Caco-2 (cell line): ENCODE results near the gene LRRC2. TPM values are rescaled to one million over a fixed set of nuclear protein-coding genes. Genes with fewer than 3 reads are reported as not detected.

Experiments used
- BruUV-seq: library from RNA; stranded (reverse); fragments of 400-500 nt; replicated peaks from 2 replicates; lab custom pipeline; 2021; lab: Mats Ljungman, UMichigan
- CTCF ChIA-PET: fragments of 300-600 bp; sonication (Branson Sonifier 250); formaldehyde crosslinking; loops from one replicate; lab custom pipeline; 2022; ENCODE audit warnings: antibody characterized with exemption; lab: Charles Lee
- POLR2A ChIA-PET: fragments of 300-600 bp; sonication (Branson Sonifier 250); formaldehyde crosslinking; loops from one replicate; lab custom pipeline; 2022; ENCODE audit warnings: antibody characterized with exemption; lab: Charles Lee
- DNase-seq, 2 experiments: peaks; one replicate each; pipeline versions ENCODE4 v3.0.0 to v3.0.0-alpha.2; 2020 to 2022
- H3K27me3 ChIP-seq: replicated peaks from 2 replicates; pipeline ENCODE4 v1.6.0; 2011; ENCODE audit warnings: low read length; ENCODE audit not compliant: control insufficient read depth, insufficient read depth
- H3K36me3 ChIP-seq: 2 replicates; pipeline ENCODE4 v1.5.1; 2011; ENCODE audit warnings: low read length; ENCODE audit not compliant: control insufficient read depth, insufficient read depth
- H3K4me1 ChIP-seq: fragments of 250-450 bp; sonication (Bioruptor Pico); 2 replicates; pipeline ENCODE4 v1.5.1; 2020; ENCODE audit warnings: mild to moderate bottlenecking
- H3K4me3 ChIP-seq: 2 replicates; pipeline ENCODE4 v1.5.1; 2011; ENCODE audit warnings: low read depth, mild to moderate bottlenecking, control low read depth, low read length
- H3K9me3 ChIP-seq: fragments of 250-450 bp; sonication (Bioruptor Pico); 2 replicates; pipeline ENCODE4 v1.5.1; 2020; ENCODE audit warnings: mild to moderate bottlenecking, moderate library complexity
- H3K27ac Mint-ChIP-seq: one replicate; pipeline ENCODE4 v1.8.0; 2022; ENCODE audit warnings: mixed read lengths; ENCODE audit not compliant: unreplicated experiment
- H3K27me3 Mint-ChIP-seq: one replicate; pipeline ENCODE4 v1.8.0; 2022; ENCODE audit warnings: mixed read lengths; ENCODE audit not compliant: insufficient read depth, unreplicated experiment
- H3K36me3 Mint-ChIP-seq: one replicate; pipeline ENCODE4 v1.8.0; 2022; ENCODE audit warnings: mild to moderate bottlenecking, mixed read lengths; ENCODE audit not compliant: insufficient read depth, unreplicated experiment
- H3K4me1 Mint-ChIP-seq: one replicate; pipeline ENCODE4 v1.8.0; 2022; ENCODE audit warnings: low read depth, mixed read lengths; ENCODE audit not compliant: unreplicated experiment
- H3K4me3 Mint-ChIP-seq: one replicate; pipeline ENCODE4 v1.8.0; 2022; ENCODE audit warnings: mild to moderate bottlenecking, moderate library complexity, mixed read lengths; ENCODE audit not compliant: unreplicated experiment
- H3K9me3 Mint-ChIP-seq: one replicate; pipeline ENCODE4 v1.8.0; 2022; ENCODE audit warnings: mixed read lengths; ENCODE audit not compliant: unreplicated experiment
- CTCF ChIP-seq, 2 experiments: fragments of 200-600 bp in 1 of 2; IDR thresholded peaks; 1 replicate in 1 of 2; 2 replicates in 1 of 2; pipeline versions ENCODE4 v1.5.1 to v1.8.0; 2011 to 2022; ENCODE audit warnings: antibody characterized with exemption in 1 of 2, control low read depth in 1 of 2, inconsistent platforms in 1 of 2, low read depth in 1 of 2, low read length in 1 of 2, mild to moderate bottlenecking in 1 of 2, moderate library complexity in 1 of 2; ENCODE audit not compliant: insufficient read depth in 1 of 2, severe bottlenecking in 1 of 2, unreplicated experiment in 1 of 2
- intact Hi-C: fragments of 100-400 bp; cut with micrococcal nuclease; formaldehyde crosslinking; loops from one replicate; pipeline ENCODE4 v1.10.0; 2022; ENCODE audit not compliant: unreplicated experiment
- total RNA-seq: library from RNA; stranded (reverse); gene quantifications from 2 replicates; pipeline ENCODE4 v1.2.3, GENCODE V29; 2022

Gene LRRC2
- total RNA-seq, 1 experiment from 2014 or later, result 0.27 TPM

DNA sequence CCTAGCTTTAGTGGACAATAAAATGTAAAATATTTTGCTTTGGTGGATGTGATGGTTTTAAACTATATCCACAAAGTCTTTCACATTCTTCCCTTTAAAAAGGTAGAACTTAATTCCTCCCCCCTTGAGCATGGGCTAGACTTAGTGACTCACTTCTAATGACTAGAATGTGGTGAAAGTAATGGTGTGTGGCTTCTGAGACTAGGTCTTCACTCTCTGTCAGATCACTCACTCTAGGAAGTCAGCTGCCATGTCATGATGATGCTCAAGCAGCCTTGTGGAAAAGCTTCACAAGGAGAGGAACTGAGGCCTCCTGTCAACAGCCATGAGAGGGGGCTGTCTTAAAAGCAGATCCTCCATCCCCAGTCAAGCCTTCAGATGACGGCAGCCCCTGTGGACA, 4.2 kb downstream of the LRRC2 start:
- no peaks in the 10 kb centered on the region for H3K9me3 Mint-ChIP-seq
- H3K27ac Mint-ChIP-seq, result no peak overlapping the region
- Histone ChIP-seq H3K9me3 (no peaks in the 10 kb centered on the region), H3K4me1 (peaks cover 14% of the 10 kb centered on the region; the same call in 1 of the 2 replicates), H3K4me3 (no peak overlapping the region), H3K36me3 (no peaks in the 10 kb centered on the region), H3K27me3 (no peaks in the 10 kb centered on the region)
- H3K27me3 Mint-ChIP-seq, result no peaks in the 10 kb centered on the region
- no peak overlapping the region for H3K4me3 Mint-ChIP-seq
- no peak for DNase-seq
- CTCF ChIA-PET, result no interaction called here
- no peaks in the 10 kb centered on the region for H3K36me3 Mint-ChIP-seq
- no peak for TF ChIP-seq CTCF (IDR thresholded peaks at IDR 0.05; ENCODE audit: insufficient read depth in 1 of 2, low read depth in 1 of 2, low read length in 1 of 2, severe bottlenecking in 1 of 2, unreplicated experiment in 1 of 2)
- POLR2A ChIA-PET, result no interaction called here
- intact Hi-C loops, result no loop called here
- no TSS peak for BruUV-seq
- peaks cover 6% of the 10 kb centered on the region for H3K4me1 Mint-ChIP-seq

GRCh38 chr3:46561511-46561910, 4.6 kb downstream of the LRRC2 start:
- no peaks in the 10 kb centered on the region for H3K9me3 Mint-ChIP-seq
- H3K4me1 Mint-ChIP-seq, result peaks cover 8% of the 10 kb centered on the region
- intact Hi-C loops, result no loop called here
- no peak overlapping the region for H3K27ac Mint-ChIP-seq
- H3K36me3 Mint-ChIP-seq, result no peaks in the 10 kb centered on the region
- BruUV-seq, result no TSS peak
- H3K4me3 ChIP-seq, result no peak overlapping the region
- no peaks in the 10 kb centered on the region for H3K27me3 Mint-ChIP-seq
- H3K4me1 ChIP-seq, result peaks cover 14% of the 10 kb centered on the region; the same call in 1 of the 2 replicates
- ChIA-PET POLR2A (no interaction called here), CTCF (interaction anchor here (4.5 kb wide), 1 partner anchor 72 kb away, joined by 119 read pairs; no protein-coding TSS in a partner anchor)
- no peak for TF ChIP-seq CTCF (IDR thresholded peaks at IDR 0.05; ENCODE audit: insufficient read depth in 1 of 2, low read depth in 1 of 2, low read length in 1 of 2, severe bottlenecking in 1 of 2, unreplicated experiment in 1 of 2)
- H3K4me3 Mint-ChIP-seq, result no peak overlapping the region
- no peak for DNase-seq
- H3K27me3 ChIP-seq, result no peaks in the 10 kb centered on the region
- H3K36me3 ChIP-seq, result no peaks in the 10 kb centered on the region
- no peaks in the 10 kb centered on the region for H3K9me3 ChIP-seq

GRCh38 chr3:46559091-46559704, 6.9 kb downstream of the LRRC2 start:
- peak overlapping the region; percentile 59 for H3K4me3 ChIP-seq
- no peaks in the 10 kb centered on the region for H3K27me3 Mint-ChIP-seq

More at GRCh38 chr3:46559091-46559704, 6.9 kb downstream of the LRRC2 start:
- Histone ChIP-seq H3K9me3 (no peaks in the 10 kb centered on the region), H3K4me1 (peaks cover 14% of the 10 kb centered on the region; the same call in 1 of the 2 replicates), H3K27me3 (no peaks in the 10 kb centered on the region), H3K36me3 (no peaks in the 10 kb centered on the region)
- Mint-ChIP-seq H3K9me3 (no peaks in the 10 kb centered on the region), H3K4me3 (peak overlapping the region; percentile 87), H3K36me3 (no peaks in the 10 kb centered on the region), H3K27ac (peak overlapping the region; percentile 84), H3K4me1 (peaks cover 8% of the 10 kb centered on the region)
- intact Hi-C loops, result loop anchor here (2.0 kb wide), 1 partner anchor 62 kb away; the partner anchor contains the start of gene RTP3
- CTCF ChIA-PET, result interaction anchor here (0.6 to 4.5 kb wide), 18 partner anchors 10 to 391 kb away, joined by 3 to 119 read pairs (median 8); no protein-coding TSS in a partner anchor
- no peak for DNase-seq
- BruUV-seq, result no TSS peak
- TF ChIP-seq CTCF (IDR thresholded peaks at IDR 0.05; ENCODE audit: insufficient read depth in 1 of 2, low read depth in 1 of 2, low read length in 1 of 2, severe bottlenecking in 1 of 2, unreplicated experiment in 1 of 2), result no peak
- POLR2A ChIA-PET, result interaction anchor here (1.0 to 1.5 kb wide), 4 partner anchors 15 to 130 kb away, joined by 4 to 12 read pairs (median 8); no protein-coding TSS in a partner anchor
